ENCODE results near the gene AP2B1.
A peak's percentile ranks its signal among the peaks of the same experiment; 100 is the strongest.
"Not testable (repeated sequence)": the region's sequence is repeated elsewhere in the genome, so short reads cannot be mapped to it uniquely, and the experiment has no call there.

AP2B1 gene

DNA sequence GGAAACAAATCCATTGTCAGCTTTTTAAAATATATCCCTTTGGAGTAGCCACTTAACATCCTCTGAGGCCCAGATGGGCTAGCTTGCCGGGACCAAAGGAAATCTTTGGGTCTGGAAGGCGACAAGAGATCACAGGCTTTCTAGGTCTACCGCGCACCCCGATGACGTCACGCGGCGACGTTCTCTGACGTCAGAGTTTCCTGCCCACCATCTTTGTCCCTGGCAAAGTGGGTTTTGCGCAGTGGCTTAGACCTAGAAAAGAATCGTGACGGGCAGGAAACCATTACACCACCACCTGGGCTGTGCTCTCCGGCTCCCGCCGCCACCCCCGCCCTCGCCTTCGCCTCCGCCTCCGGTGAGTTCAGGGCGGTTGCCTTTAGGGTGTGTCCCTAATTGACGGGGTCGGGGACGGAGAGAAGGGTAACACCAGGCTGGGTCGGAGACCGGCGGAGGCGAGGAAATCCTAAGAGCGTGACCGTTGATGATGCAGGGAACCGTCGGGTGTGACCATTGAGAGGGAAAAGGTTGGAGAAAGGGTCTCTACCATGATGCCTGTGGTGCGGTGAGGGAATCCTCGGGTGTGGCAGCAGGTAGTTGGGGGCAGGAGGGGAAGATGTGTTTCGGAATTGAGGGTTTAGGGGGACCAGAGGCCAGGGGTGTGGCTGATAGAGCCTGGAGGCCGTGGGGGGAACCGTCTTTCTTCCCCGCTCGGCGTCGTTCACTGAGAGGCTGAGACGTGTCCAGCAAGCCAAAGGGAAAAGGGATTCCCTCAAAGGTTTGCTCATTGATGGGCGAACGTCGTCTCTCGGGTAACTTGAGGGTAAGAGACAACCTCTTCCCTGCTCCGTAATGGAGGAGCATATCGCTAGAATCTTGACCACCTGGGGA lies at the start of gene AP2B1:
Gene AP2B1, plus strand, starts transcription at position 249 of the 888 bp plus-strand sequence. CDS start 6,709 bp downstream, outside the sequence.
- DNase-seq = peak; percentile 97

DNA sequence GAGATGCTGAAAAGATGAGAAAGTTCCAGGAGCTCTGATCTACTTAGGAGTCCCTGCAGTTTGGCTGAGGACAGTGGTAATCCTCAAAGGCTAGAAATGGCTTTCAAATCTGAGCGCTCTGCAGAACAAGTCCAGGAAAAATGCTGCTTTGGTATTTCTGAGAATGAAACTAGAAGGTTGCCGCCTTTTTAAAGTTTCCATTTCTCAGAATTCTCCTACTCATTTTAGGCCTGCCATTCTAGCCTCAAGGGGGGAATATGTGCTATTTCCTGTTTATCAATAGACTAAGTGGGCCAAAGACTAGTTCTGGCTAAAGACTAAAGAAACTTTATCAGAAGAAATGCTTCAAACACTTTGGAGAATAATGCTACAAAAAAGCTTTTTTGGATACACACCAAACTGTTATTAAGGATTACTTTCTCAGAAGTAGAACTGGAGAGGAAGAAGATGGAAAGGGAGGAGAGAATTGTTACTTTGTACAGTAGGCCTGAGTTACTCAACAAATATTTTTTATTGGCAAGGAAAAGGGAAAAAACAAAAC lies 49.5 kb upstream of the AP2B1 start, which contains the start of gene SLFN12L:
Gene SLFN12L, minus strand, starts transcription at position 78 of the 541 bp plus-strand sequence. CDS start 15,314 bp downstream, outside the sequence.
- peak; percentile 47 for DNase-seq

GRCh38 chr17:35539659-35540026 lies 47.5 kb upstream of the AP2B1 start:
- no peak for DNase-seq

GRCh38 chr17:35540589-35541404 lies 46.3 kb upstream of the AP2B1 start:
- DNase-seq = peak; percentile 67

DNA sequence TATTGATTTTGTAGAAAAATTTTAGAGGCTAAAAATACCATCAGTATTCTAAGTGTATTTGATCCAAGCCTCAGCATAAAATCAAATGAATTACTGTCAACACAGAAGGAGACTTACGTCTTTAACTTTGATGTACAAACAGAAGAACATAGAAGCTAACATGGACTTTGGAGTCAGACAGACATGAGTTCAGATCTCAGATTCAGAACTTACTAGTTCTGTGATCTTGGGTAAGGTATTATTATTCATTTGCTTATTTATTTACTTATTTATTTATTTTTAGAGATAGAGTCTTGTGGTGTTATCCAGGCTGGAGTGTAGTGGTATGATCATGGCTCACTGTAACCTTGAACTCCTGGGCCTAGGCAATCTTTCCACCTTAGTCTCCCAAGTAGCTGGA lies 45.7 kb upstream of the AP2B1 start:
- no peak for DNase-seq

DNA sequence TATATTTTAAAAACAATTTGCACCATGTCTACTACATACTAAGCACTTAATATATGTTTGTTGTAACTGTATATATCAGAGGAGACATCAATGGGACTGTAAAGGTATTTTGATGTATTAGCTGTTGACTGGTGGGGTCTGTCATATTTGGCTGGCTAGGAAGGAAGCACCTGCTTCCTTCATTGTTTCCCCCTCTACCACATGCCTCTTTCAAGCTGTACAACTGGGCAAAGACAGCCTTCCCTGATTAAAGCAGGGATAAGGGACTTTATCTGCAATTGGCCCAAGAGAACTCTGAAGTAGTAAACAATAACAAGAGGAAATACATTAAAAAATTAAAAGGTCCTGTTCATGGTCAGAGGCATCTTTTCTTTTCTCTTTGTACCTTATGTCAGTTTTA lies 44.1 kb upstream of the AP2B1 start:
- DNase-seq = no peak

DNA sequence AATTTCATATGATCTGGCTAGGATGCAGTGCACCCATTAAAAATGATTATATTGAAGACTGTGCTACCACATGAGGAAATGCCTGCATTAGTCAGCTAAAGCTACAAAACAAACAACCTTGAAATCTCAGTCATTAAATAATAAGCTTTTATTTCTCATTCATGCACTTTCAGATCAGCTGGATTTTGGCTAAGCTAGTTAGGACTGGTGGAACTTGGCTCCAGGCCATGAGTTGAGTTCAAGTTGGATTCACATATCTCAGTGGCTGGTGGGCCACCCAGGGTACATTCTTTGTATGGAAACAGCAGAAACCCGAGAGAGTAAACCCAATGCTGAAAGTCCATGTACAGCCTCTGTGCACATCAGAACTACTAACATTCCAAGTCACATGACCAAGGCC lies 43.3 kb upstream of the AP2B1 start:
- no peak for DNase-seq

DNA sequence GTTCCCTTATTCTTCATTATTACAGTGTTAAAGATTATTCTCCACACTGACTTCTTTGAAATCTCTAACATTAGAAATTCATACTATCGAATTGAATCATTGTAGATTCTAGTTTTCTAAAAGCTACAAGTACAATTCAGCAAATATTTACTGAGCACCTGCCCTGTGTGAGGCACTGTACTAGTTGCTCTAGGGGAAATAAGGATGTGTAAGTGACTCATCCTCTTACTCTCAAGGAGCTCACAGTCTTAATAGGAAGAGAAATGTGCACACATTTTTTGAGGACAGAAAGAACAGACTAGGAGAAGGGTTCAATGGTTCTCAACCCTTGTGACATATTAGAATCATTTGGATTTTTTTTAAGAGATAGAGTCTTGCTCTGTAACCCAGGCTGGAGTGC lies 42.0 kb upstream of the AP2B1 start:
- no peak for DNase-seq

DNA sequence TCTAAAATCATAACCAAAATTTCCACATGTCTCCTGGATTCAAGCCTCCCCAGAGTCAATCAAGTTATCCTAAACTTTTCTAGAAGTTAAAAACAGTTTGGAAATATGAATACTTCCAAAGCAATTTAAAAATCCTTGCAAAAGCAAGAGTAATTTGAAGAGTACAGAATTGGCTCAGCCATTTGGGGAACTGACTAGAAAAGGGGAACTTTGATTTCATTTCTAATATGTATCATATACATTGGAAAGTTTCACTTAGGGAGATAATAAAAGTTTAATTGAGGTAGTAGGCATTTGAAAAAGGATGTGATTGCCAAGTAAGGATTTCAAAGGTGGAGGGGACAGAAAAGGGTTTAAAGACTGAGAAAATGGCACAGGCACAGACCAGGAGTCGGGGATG lies 40.6 kb upstream of the AP2B1 start:
- no peak for DNase-seq

DNA sequence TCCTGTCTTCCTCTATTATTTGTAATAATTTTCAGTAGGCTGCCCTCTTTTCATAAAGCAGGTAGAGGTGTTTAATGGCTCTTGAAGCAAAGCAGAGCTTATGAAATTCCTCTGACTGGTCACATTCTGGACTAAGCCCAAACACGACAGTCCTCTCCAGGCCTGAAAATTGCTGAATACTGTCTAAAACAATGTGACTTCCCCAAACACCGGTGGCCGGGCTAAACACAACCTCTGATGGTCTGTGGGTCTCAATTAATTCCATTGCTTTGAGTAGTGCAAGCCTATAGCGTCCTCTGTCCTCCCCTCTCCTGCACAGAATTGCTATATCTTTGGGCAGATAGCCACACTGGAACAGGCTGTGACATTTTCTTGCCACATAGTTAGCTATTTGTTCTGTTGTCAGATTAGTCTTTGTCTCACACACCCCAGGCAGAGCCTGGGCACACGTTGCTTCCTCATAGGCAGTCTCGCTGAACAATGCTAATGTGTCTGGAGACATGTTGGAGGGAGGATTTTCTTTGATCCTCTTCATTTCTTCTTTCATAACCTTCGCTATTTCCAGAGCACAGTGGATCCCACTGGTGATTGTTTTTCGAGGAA lies 38.8 kb upstream of the AP2B1 start:
- DNase-seq = no peak

- DNase-seq = no peak
Measured at GRCh38 chr17:35548978-35549377, 38.1 kb upstream of the AP2B1 start.

DNA sequence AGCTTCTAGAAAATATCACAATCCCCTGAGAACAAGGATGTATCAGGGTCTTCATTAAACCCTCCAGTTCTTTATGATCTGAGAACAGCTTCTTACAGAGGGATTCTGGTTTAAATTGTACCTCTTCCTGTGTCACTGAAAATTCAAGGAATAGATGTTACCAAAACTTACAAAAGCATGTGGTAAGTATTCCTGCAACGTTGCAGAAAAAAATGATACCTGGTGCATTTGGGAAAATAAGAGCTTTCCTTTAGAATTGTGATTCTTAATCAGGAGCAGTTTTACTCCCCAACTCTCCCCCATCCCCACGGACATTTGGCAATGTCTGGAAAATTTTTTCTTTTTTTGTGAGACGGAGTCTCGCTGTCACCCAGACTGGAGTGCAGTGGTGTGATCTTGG lies 33.8 kb upstream of the AP2B1 start:
- DNase-seq = no peak

- no peak for DNase-seq
Measured at GRCh38 chr17:35554668-35555067, 32.5 kb upstream of the AP2B1 start.

- DNase-seq = no peak
Measured at GRCh38 chr17:35555691-35556090, 31.4 kb upstream of the AP2B1 start.

- no peak for DNase-seq
Measured at GRCh38 chr17:35557353-35557752, 29.8 kb upstream of the AP2B1 start.

DNA sequence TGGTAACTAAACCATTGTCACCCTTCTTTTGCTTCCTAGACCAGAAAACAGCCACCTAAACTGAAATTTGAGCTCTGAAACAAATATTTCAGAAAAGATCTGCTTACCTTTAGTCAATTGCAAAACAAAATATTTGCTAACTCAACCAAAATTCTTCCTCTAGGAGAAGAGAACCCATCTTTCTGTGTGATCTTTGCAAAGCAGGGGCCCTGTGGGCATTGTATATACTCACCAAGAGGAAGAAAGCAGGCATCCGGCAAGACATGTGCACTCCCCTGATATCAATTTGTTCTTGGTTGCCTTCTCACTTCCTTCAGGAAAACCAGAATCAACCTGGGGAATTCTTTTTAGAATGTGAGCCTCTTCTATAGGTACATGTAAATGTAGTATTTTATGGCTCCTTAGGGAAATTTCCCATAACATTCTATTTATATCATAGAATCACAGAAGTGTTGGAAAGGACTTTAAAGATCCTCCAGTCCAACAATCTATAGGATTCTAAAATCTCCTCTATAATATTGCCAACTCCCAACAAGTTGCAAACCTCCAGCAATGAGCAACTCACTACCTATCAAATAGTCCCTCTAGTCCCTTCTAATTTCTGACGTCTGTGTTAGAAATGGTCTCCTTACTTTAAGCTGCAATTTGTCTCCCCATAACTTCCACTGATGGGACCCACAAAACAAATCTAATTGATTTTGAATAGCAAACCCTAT lies 27.5 kb upstream of the AP2B1 start:
- DNase-seq = no peak

GRCh38 chr17:35560703-35561102 lies 26.4 kb upstream of the AP2B1 start, which contains the start of gene SLFN14:
Gene SLFN14, minus strand, starts transcription at chr17:35560819. Its CDS starts 2,757 bp downstream, at chr17:35558062.
- no peak for DNase-seq

DNA sequence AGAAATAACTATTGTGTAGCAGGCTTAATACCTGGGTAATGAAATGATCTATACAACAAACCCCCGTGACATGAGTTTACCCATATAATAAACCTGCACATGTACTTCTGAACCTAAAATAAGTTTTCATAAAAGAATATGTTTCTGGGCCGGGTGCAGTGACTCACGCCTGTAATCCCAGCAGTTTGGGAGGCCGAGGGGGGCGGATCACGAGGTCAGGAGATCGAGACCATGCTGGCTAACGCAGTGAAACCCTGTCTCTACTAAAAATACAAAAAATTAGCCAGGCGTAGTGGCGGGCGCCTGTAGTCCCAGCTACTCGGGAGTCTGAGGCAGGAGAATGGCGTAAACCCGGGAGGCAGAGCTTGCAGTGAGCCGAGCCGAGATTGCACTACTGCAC lies 23.9 kb upstream of the AP2B1 start:
- not testable (repeated sequence) for DNase-seq

DNA sequence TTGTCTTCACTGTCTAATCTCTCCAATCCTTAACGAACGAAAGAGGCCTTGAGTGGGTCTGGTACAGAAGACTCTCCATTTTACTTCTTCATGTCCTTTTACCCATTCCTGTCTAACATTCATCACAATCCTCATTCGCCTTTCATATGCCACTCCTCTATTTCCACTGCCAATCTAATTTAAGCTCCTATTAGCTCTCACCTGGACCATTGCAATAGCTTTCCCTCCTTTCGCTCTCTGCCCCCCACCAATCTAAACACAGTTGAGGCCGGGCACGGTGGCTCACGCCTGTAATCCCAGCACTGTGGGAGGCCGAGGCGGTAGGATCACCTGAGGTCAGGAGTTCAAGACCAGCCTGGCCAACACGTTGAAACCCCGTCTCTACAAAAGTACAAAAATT lies 20.2 kb upstream of the AP2B1 start:
- DNase-seq = no peak

GRCh38 chr17:35568561-35568960 lies 18.6 kb upstream of the AP2B1 start:
- no peak for DNase-seq

GRCh38 chr17:35569405-35569804 lies 17.7 kb upstream of the AP2B1 start:
- no peak for DNase-seq

DNA sequence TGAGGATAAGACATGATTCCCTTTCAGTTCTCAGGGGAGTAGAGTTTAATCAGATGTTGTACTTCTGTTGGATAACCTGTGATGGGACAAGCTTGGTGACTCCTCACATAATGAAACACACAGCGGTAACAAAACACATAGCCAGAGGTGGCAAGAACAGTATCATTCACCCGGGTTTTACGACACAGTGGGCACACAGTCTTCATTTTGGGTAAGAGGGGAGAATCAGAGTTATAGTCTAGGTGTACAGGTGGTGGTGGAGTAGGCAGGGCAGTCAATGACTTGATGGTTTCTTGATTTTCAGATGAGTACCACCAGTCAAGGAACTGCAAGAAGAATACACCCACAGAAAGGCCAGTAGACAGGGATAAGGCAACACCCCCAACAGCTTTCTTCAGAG lies 11.4 kb upstream of the AP2B1 start:
- DNase-seq = no peak
